Ishikawa (cell line): Measurements from ENCODE around the gene SNRPB.

Experiments used
- CREB1 ChIP-seq: IDR thresholded peaks from 2 replicates; pipeline ENCODE4 v1.6.1; 2012; ENCODE audit warnings: low read depth
- EP300 ChIP-seq: IDR thresholded peaks from 2 replicates; pipeline ENCODE4 v1.6.1; 2012; ENCODE audit warnings: borderline replicate concordance
- FOXM1 ChIP-seq: IDR thresholded peaks from 2 replicates; pipeline ENCODE4 v1.6.1; 2012; ENCODE audit warnings: low read depth, borderline replicate concordance
- RAD21 ChIP-seq: IDR thresholded peaks from 2 replicates; pipeline ENCODE4 v1.6.1; 2012; ENCODE audit warnings: low read depth
- TAF1 ChIP-seq: IDR thresholded peaks from 2 replicates; pipeline ENCODE4 v1.6.1; 2012; ENCODE audit warnings: low read depth, mild to moderate bottlenecking
- TF ChIP-seq, protein P1 (sequence below): IDR thresholded peaks from 2 replicates; pipeline ENCODE4 v1.6.1; 2012; ENCODE audit warnings: low read depth, mild to moderate bottlenecking
- TF ChIP-seq, protein P2 (sequence below): IDR thresholded peaks from 2 replicates; pipeline ENCODE4 v1.6.1; 2012

DNA sequence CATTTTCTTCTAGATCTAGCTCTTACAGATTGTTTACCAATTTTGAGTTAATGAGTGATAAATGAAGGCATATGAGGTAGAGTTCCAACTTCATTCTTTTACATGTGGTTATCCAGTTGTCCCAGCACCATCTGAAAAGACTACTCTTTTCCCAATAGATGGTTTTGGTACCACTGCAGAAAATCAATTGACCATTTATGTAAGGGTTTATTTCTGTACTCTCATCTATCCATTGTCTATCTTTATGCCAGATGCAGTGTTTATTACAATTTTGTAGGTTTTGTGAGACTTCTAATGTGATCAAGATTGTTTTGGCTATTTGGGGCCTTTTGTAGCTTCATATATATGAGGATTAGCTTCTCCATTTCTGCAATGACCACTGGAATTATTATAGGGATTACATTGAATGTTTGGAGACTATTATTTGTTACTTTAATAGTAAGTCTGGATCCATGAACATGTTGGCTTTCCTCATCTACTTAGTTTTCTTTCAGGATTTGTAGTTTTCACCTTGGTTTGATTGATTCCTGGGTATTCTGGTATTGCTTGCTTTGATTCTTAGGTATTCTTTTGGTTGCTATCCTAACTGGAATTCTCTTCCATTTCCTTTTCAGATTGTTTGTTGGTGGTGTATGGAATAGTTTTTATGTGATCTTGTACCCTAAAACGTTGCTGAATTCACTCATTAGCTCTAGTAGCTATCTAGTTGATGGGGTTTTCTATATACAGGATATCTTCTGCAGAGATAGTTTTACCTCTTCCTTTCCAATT, 10.4 kb downstream of the SNRPB start:
- TF ChIP-seq, protein P1, sequence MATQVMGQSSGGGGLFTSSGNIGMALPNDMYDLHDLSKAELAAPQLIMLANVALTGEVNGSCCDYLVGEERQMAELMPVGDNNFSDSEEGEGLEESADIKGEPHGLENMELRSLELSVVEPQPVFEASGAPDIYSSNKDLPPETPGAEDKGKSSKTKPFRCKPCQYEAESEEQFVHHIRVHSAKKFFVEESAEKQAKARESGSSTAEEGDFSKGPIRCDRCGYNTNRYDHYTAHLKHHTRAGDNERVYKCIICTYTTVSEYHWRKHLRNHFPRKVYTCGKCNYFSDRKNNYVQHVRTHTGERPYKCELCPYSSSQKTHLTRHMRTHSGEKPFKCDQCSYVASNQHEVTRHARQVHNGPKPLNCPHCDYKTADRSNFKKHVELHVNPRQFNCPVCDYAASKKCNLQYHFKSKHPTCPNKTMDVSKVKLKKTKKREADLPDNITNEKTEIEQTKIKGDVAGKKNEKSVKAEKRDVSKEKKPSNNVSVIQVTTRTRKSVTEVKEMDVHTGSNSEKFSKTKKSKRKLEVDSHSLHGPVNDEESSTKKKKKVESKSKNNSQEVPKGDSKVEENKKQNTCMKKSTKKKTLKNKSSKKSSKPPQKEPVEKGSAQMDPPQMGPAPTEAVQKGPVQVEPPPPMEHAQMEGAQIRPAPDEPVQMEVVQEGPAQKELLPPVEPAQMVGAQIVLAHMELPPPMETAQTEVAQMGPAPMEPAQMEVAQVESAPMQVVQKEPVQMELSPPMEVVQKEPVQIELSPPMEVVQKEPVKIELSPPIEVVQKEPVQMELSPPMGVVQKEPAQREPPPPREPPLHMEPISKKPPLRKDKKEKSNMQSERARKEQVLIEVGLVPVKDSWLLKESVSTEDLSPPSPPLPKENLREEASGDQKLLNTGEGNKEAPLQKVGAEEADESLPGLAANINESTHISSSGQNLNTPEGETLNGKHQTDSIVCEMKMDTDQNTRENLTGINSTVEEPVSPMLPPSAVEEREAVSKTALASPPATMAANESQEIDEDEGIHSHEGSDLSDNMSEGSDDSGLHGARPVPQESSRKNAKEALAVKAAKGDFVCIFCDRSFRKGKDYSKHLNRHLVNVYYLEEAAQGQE, result no peak
- TF ChIP-seq, protein P2, sequence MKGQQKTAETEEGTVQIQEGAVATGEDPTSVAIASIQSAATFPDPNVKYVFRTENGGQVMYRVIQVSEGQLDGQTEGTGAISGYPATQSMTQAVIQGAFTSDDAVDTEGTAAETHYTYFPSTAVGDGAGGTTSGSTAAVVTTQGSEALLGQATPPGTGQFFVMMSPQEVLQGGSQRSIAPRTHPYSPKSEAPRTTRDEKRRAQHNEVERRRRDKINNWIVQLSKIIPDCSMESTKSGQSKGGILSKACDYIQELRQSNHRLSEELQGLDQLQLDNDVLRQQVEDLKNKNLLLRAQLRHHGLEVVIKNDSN, result no peak
- TF ChIP-seq FOXM1, result no peak
- TF ChIP-seq EP300, result no peak
- no peak for TF ChIP-seq TAF1
- no peak for TF ChIP-seq RAD21
- TF ChIP-seq CREB1, result no peak
